ENCODE measurements around the gene GALNT7.
"Not testable (repeated sequence)": the region's sequence is repeated elsewhere in the genome, so short reads cannot be mapped to it uniquely, and the experiment has no call there.

The GALNT7 gene

GRCh38 chr4:173168396-173169177 lies at the start of gene GALNT7:
Gene GALNT7 (plus strand): TSS chr4:173168811. CDS start chr4:173168836, 25 bp downstream.
- H2AFZ ChIP-seq (ENCODE audit: low read depth, low read length), result peak within 1 kb of the TSS; percentile 92
- no peaks in the 10 kb centered on the region for H3K36me3 ChIP-seq (ENCODE audit: insufficient read depth, low read length)
- H3K9me3 ChIP-seq (ENCODE audit: low read length), result no peaks in the 10 kb centered on the region
- H3K27me3 ChIP-seq (ENCODE audit: insufficient read depth, low read length), result no peaks in the 10 kb centered on the region
- H3K4me1 ChIP-seq (ENCODE audit: insufficient read depth, low read length), result peaks cover 17% of the 10 kb centered on the region
- H3K4me3 ChIP-seq (ENCODE audit: low read length), result peak within 1 kb of the TSS; percentile 64

GRCh38 chr4:173118819-173119218 lies 49.8 kb upstream of the GALNT7 start:
- not testable (repeated sequence) for H3K27me3 ChIP-seq (ENCODE audit: insufficient read depth, low read length); H2AFZ ChIP-seq (ENCODE audit: low read depth, low read length); H3K36me3 ChIP-seq (ENCODE audit: insufficient read depth, low read length); H3K4me1 ChIP-seq (ENCODE audit: insufficient read depth, low read length); H3K4me3 ChIP-seq (ENCODE audit: low read length); H3K9me3 ChIP-seq (ENCODE audit: low read length)

GRCh38 chr4:173119818-173120217 lies 48.8 kb upstream of the GALNT7 start:
- Histone ChIP-seq H3K4me1 (ENCODE audit: insufficient read depth, low read length) (no peaks in the 10 kb centered on the region), H3K36me3 (ENCODE audit: insufficient read depth, low read length) (no peaks in the 10 kb centered on the region), H3K9me3 (ENCODE audit: low read length) (no peaks in the 10 kb centered on the region)

GRCh38 chr4:173121076-173121561 lies 47.5 kb upstream of the GALNT7 start:
- Histone ChIP-seq H3K36me3 (ENCODE audit: insufficient read depth, low read length) (no peaks in the 10 kb centered on the region), H3K9me3 (ENCODE audit: low read length) (no peaks in the 10 kb centered on the region), H3K4me3 (ENCODE audit: low read length) (no peak overlapping the region), H3K27me3 (ENCODE audit: insufficient read depth, low read length) (no peaks in the 10 kb centered on the region), H2AFZ (ENCODE audit: low read depth, low read length) (no peak overlapping the region), H3K4me1 (ENCODE audit: insufficient read depth, low read length) (no peaks in the 10 kb centered on the region)

More at GRCh38 chr4:173119818-173120217, 48.8 kb upstream of the GALNT7 start:
- Histone ChIP-seq H3K4me3 (ENCODE audit: low read length) (no peak overlapping the region), H2AFZ (ENCODE audit: low read depth, low read length) (no peak overlapping the region), H3K27me3 (ENCODE audit: insufficient read depth, low read length) (no peaks in the 10 kb centered on the region)

- H3K9me3 ChIP-seq (ENCODE audit: low read length), result no peaks in the 10 kb centered on the region
- no peaks in the 10 kb centered on the region for H3K36me3 ChIP-seq (ENCODE audit: insufficient read depth, low read length)
- no peak overlapping the region for H3K4me3 ChIP-seq (ENCODE audit: low read length)
- no peaks in the 10 kb centered on the region for H3K27me3 ChIP-seq (ENCODE audit: insufficient read depth, low read length)
- no peaks in the 10 kb centered on the region for H3K4me1 ChIP-seq (ENCODE audit: insufficient read depth, low read length)
- no peak overlapping the region for H2AFZ ChIP-seq (ENCODE audit: low read depth, low read length)
Observed at GRCh38 chr4:173124209-173124865, 44.3 kb upstream of the GALNT7 start.

GRCh38 chr4:173125216-173125812 lies 43.3 kb upstream of the GALNT7 start:
- H3K36me3 ChIP-seq (ENCODE audit: insufficient read depth, low read length), result no peaks in the 10 kb centered on the region
- no peak overlapping the region for H3K4me3 ChIP-seq (ENCODE audit: low read length)

GRCh38 chr4:173128199-173128890 lies 40.3 kb upstream of the GALNT7 start:
- Histone ChIP-seq H3K27me3 (ENCODE audit: insufficient read depth, low read length) (no peaks in the 10 kb centered on the region), H2AFZ (ENCODE audit: low read depth, low read length) (no peak overlapping the region), H3K4me1 (ENCODE audit: insufficient read depth, low read length) (no peaks in the 10 kb centered on the region), H3K4me3 (ENCODE audit: low read length) (no peak overlapping the region), H3K36me3 (ENCODE audit: insufficient read depth, low read length) (no peaks in the 10 kb centered on the region), H3K9me3 (ENCODE audit: low read length) (no peaks in the 10 kb centered on the region)

More at GRCh38 chr4:173125216-173125812, 43.3 kb upstream of the GALNT7 start:
- no peaks in the 10 kb centered on the region for H3K27me3 ChIP-seq (ENCODE audit: insufficient read depth, low read length)
- H3K9me3 ChIP-seq (ENCODE audit: low read length), result no peaks in the 10 kb centered on the region
- no peak overlapping the region for H2AFZ ChIP-seq (ENCODE audit: low read depth, low read length)
- no peaks in the 10 kb centered on the region for H3K4me1 ChIP-seq (ENCODE audit: insufficient read depth, low read length)

- no peaks in the 10 kb centered on the region for H3K9me3 ChIP-seq (ENCODE audit: low read length)
- H3K4me1 ChIP-seq (ENCODE audit: insufficient read depth, low read length), result no peaks in the 10 kb centered on the region
- no peak overlapping the region for H2AFZ ChIP-seq (ENCODE audit: low read depth, low read length)
- no peaks in the 10 kb centered on the region for H3K27me3 ChIP-seq (ENCODE audit: insufficient read depth, low read length)
- H3K36me3 ChIP-seq (ENCODE audit: insufficient read depth, low read length), result no peaks in the 10 kb centered on the region
- no peak overlapping the region for H3K4me3 ChIP-seq (ENCODE audit: low read length)
Observed at GRCh38 chr4:173130687-173131086, 37.9 kb upstream of the GALNT7 start.

GRCh38 chr4:173134426-173134825 lies 34.2 kb upstream of the GALNT7 start:
- Histone ChIP-seq H2AFZ (ENCODE audit: low read depth, low read length) (no peak overlapping the region), H3K9me3 (ENCODE audit: low read length) (no peaks in the 10 kb centered on the region), H3K4me1 (ENCODE audit: insufficient read depth, low read length) (peaks cover 11% of the 10 kb centered on the region), H3K4me3 (ENCODE audit: low read length) (no peak overlapping the region), H3K36me3 (ENCODE audit: insufficient read depth, low read length) (no peaks in the 10 kb centered on the region), H3K27me3 (ENCODE audit: insufficient read depth, low read length) (no peaks in the 10 kb centered on the region)

GRCh38 chr4:173135241-173135847 lies 33.3 kb upstream of the GALNT7 start:
- no peaks in the 10 kb centered on the region for H3K36me3 ChIP-seq (ENCODE audit: insufficient read depth, low read length)
- no peaks in the 10 kb centered on the region for H3K9me3 ChIP-seq (ENCODE audit: low read length)
- no peaks in the 10 kb centered on the region for H3K27me3 ChIP-seq (ENCODE audit: insufficient read depth, low read length)
- H3K4me1 ChIP-seq (ENCODE audit: insufficient read depth, low read length), result peaks cover 15% of the 10 kb centered on the region
- no peak overlapping the region for H2AFZ ChIP-seq (ENCODE audit: low read depth, low read length)
- H3K4me3 ChIP-seq (ENCODE audit: low read length), result no peak overlapping the region

GRCh38 chr4:173138624-173139023 lies 30.0 kb upstream of the GALNT7 start:
- H2AFZ ChIP-seq (ENCODE audit: low read depth, low read length), result no peak overlapping the region
- peaks cover 15% of the 10 kb centered on the region for H3K4me1 ChIP-seq (ENCODE audit: insufficient read depth, low read length)
- no peaks in the 10 kb centered on the region for H3K9me3 ChIP-seq (ENCODE audit: low read length)
- no peaks in the 10 kb centered on the region for H3K36me3 ChIP-seq (ENCODE audit: insufficient read depth, low read length)
- no peak overlapping the region for H3K4me3 ChIP-seq (ENCODE audit: low read length)
- no peaks in the 10 kb centered on the region for H3K27me3 ChIP-seq (ENCODE audit: insufficient read depth, low read length)

- Histone ChIP-seq H3K36me3 (ENCODE audit: insufficient read depth, low read length) (no peaks in the 10 kb centered on the region), H2AFZ (ENCODE audit: low read depth, low read length) (peak overlapping the region; percentile 12), H3K4me1 (ENCODE audit: insufficient read depth, low read length) (peaks cover 15% of the 10 kb centered on the region), H3K4me3 (ENCODE audit: low read length) (no peak overlapping the region), H3K9me3 (ENCODE audit: low read length) (no peaks in the 10 kb centered on the region), H3K27me3 (ENCODE audit: insufficient read depth, low read length) (no peaks in the 10 kb centered on the region)
Observed at GRCh38 chr4:173139561-173139960, 29.1 kb upstream of the GALNT7 start.
